Measurements from ENCODE around the gene HAAO.

HAAO gene

DNA sequence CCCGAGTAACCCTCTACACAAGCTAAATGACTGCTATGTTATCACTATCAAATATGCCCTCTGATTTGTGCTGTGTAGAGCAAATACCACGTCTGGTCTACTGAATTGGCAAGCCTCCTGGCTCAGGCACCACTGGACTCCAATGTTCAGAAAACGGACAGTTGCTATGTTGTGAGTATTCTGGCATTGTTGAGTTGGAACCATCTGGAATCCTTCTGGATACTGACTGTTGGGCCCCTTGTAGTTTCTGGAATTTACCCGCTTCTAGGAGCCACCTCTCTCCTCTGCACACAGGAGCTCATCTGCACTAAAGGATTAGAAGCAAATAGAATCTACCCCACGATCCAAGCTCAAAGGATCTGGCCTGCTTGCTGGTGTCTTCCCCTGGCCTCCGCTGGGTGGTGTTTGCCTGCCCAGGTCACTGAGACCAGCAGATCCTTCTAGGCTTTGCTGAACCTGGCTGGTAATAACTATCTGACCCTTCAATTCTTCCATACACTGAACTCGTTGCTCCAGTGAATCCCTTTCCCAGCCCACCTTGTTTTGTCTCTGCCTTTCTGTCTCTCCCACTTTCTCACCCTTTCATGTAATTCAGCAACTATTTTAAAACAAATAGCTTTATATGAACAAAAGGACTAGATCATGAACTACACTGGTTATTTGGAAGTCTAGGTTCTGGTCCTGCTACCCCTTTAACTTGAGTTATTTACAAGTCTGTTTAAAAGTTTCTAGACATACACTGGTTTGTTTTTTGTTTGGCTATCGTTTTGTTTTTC lies 2.1 kb upstream of the HAAO start:
- no peak for DNase-seq (ENCODE audit: low read depth)
- peak overlapping the region; percentile 70; the same call in 1 of the 2 replicates for H3K4me3 ChIP-seq (ENCODE audit: low read depth, low read length)
- TF ChIP-seq, protein P1, sequence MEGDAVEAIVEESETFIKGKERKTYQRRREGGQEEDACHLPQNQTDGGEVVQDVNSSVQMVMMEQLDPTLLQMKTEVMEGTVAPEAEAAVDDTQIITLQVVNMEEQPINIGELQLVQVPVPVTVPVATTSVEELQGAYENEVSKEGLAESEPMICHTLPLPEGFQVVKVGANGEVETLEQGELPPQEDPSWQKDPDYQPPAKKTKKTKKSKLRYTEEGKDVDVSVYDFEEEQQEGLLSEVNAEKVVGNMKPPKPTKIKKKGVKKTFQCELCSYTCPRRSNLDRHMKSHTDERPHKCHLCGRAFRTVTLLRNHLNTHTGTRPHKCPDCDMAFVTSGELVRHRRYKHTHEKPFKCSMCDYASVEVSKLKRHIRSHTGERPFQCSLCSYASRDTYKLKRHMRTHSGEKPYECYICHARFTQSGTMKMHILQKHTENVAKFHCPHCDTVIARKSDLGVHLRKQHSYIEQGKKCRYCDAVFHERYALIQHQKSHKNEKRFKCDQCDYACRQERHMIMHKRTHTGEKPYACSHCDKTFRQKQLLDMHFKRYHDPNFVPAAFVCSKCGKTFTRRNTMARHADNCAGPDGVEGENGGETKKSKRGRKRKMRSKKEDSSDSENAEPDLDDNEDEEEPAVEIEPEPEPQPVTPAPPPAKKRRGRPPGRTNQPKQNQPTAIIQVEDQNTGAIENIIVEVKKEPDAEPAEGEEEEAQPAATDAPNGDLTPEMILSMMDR (IDR thresholded peaks at IDR 0.05; ENCODE audit: low read depth, low read length, missing control alignments): peak; percentile 74

GRCh38 chr2:42793334-42794270 lies 1.2 kb upstream of the HAAO start:
- TF ChIP-seq, protein P1 (IDR thresholded peaks at IDR 0.05; ENCODE audit: low read depth, low read length, missing control alignments): no peak
- peak overlapping the region; percentile 70 for H3K4me3 ChIP-seq (ENCODE audit: low read depth, low read length)
- no peak for DNase-seq (ENCODE audit: low read depth)

DNA sequence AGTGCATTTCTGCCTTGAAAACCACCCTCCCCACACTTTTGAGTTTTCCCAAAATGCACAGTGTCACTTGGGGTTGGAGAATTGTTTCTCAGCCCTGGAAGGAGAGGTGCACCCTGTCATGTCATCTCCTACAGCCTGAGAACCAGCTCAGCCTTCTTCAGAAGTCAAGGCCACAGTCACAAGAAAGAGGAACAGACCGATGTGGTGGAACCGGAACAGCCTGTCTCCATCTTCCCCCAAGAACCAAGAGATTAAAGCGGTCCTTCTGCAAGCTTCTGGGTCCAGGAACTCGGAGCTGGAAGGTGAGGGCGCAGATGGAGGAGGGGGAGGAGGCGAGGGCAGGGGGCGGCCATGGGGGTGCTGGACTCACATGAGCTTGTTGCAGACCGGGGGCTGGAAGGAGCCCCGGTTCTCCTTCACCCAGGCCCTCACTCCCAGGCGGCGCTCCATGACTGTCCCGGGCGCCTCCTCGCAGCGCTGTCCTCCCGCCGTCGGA lies 248 bp downstream of the HAAO start:
- DNase-seq (ENCODE audit: low read depth): no peak
- H3K4me3 ChIP-seq (ENCODE audit: low read depth, low read length): peak overlapping the region; percentile 70
- TF ChIP-seq, protein P1 (IDR thresholded peaks at IDR 0.05; ENCODE audit: low read depth, low read length, missing control alignments): no peak

GRCh38 chr2:42791606-42792005 lies 777 bp downstream of the HAAO start:
- DNase-seq (ENCODE audit: low read depth): no peak
- TF ChIP-seq, protein P1 (IDR thresholded peaks at IDR 0.05; ENCODE audit: low read depth, low read length, missing control alignments): no peak
- H3K4me3 ChIP-seq (ENCODE audit: low read depth, low read length): peak overlapping the region; percentile 70

GRCh38 chr2:42789751-42790150 lies 2.6 kb downstream of the HAAO start:
- no peak for DNase-seq (ENCODE audit: low read depth)
- TF ChIP-seq, protein P1 (IDR thresholded peaks at IDR 0.05; ENCODE audit: low read depth, low read length, missing control alignments): no peak
- no peak overlapping the region for H3K4me3 ChIP-seq (ENCODE audit: low read depth, low read length)

DNA sequence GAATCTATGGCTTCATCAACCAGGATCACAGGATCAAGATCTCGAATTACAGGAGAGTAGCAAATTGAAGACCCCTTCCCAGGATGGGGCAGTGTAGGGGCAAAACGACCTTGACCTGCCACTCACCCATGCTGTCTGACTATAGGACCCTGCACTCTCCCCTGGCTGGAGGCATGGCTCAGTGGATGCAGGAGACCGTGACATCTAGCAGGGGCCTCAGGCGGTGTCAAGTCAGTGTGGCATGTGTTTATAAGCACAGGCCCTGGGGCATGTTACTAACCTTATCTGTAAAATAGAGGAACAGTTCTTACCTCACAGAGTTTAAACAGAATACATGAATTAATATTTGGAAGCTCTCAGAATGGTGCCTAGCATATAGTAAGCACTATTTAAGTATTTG lies 3.5 kb downstream of the HAAO start:
- no peak overlapping the region for H3K4me3 ChIP-seq (ENCODE audit: low read depth, low read length)
- DNase-seq (ENCODE audit: low read depth): no peak
- TF ChIP-seq, protein P1 (IDR thresholded peaks at IDR 0.05; ENCODE audit: low read depth, low read length, missing control alignments): no peak
